Kidney (tissue), 14 donors: ENCODE results near the gene EHD4. TPM values are rescaled to one million over a fixed set of nuclear protein-coding genes. Genes with fewer than 3 reads are reported as not detected.

Experiments used
- DNase-seq, 5 donors: peaks; one replicate each; pipeline ENCODE4 v3.0.0-alpha.2; 2013 to 2020
- FAIRE-seq: peaks from 2 replicates; lab custom pipeline; 2012; peaks lifted over from hg19 to GRCh38; lab: Jason Lieb, UNC
- H3K27ac ChIP-seq, 2 donors: one replicate each; pipeline ENCODE4 v1.7.0; 2013; ENCODE audit warnings: low read depth in 2 of 2, low read length in 2 of 2, inconsistent platforms in 1 of 2
- H3K27me3 ChIP-seq: one replicate; pipeline ENCODE4 v1.7.1; 2013; ENCODE audit warnings: low read length, inconsistent platforms; ENCODE audit not compliant: control insufficient read depth, insufficient read depth
- H3K36me3 ChIP-seq, 3 donors: one replicate each; pipeline versions ENCODE4 v1.7.0 to v1.7.1; 2013; ENCODE audit warnings: low read length in 3 of 3, control low read depth in 1 of 3, inconsistent platforms in 1 of 3; ENCODE audit not compliant: insufficient read depth in 3 of 3, control insufficient read depth in 2 of 3
- H3K4me1 ChIP-seq, 3 donors: one replicate each; pipeline versions ENCODE4 v1.7.0 to v1.7.1; 2013; ENCODE audit warnings: low read length in 3 of 3, inconsistent platforms in 1 of 3, low read depth in 1 of 3; ENCODE audit not compliant: control insufficient read depth in 2 of 3, insufficient read depth in 2 of 3
- H3K4me3 ChIP-seq, 3 donors: one replicate each; pipeline versions ENCODE4 v1.7.0 to v1.8.1; 2013; ENCODE audit warnings: low read length in 3 of 3, control low read depth in 1 of 3, inconsistent platforms in 1 of 3
- H3K9ac ChIP-seq, 3 donors: one replicate each; pipeline versions ENCODE4 v1.7.0 to v1.7.1; 2013; ENCODE audit warnings: low read length in 3 of 3, control low read depth in 1 of 3, inconsistent platforms in 1 of 3
- H3K9me3 ChIP-seq, 3 donors: one replicate each; pipeline versions ENCODE4 v1.7.0 to v1.7.1; 2013; ENCODE audit warnings: low read length in 3 of 3, control low read depth in 1 of 3, inconsistent platforms in 1 of 3; ENCODE audit not compliant: control insufficient read depth in 2 of 3, insufficient read depth in 1 of 3
- CTCF ChIP-seq: IDR thresholded peaks from 3 replicates; pipeline ENCODE4 v1.5.1; 2012; ENCODE audit warnings: mild to moderate bottlenecking, moderate library complexity, borderline replicate concordance; ENCODE audit not compliant: insufficient read depth; ENCODE audit errors: extremely low read depth
- intact Hi-C: fragments of 100-400 bp; cut with DNase I; formaldehyde crosslinking; loops from one replicate; pipeline ENCODE4 v1.11.1; 2022
- polyA plus RNA-seq: library from polyadenylated mRNA; stranded (reverse); fragments of 350-450 nt; fragmentation: Illumina TruSeq; extraction: RNeasy Lipid Tissue Mini Kit (QIAGEN cat#74804); gene quantifications from one replicate; pipeline ENCODE4 v1.2.3, GENCODE V29; 2014; ENCODE audit warnings: low read depth, low replicate concordance; ENCODE audit not compliant: insufficient read depth
- total RNA-seq: library from RNA; stranded (reverse); fragmentation: NEBNext Ultra II Directional; extraction: Animal tissue kit (Norgen Biotek cat#: 25700); gene quantifications from one replicate; pipeline ENCODE4 v1.2.1, GENCODE V29; 2021
- donor health status: control.
- donor health status: control.
- donor health status: control.
- donor health status: control.
- donor health status: control.
- donor health status: DM: yes; HTN: yes; CAD: no.
- donor health status: Normal renal cell carcinoma (clear cell type).

The EHD4 gene
- total and polyA plus RNA-seq, 2 donors from 2014 or later, result 15.7 to 38.5 TPM

- Histone ChIP-seq H3K27me3 (no peaks in the 10 kb centered on the region), H3K9me3 (no peaks in the 10 kb centered on the region), H3K36me3 (no peaks in the 10 kb centered on the region), H3K4me3 (peak overlapping the region in 1 of 3 donors; percentile 29), H3K27ac (peak overlapping the region in 1 of 2 donors; percentile 8), H3K4me1 (peaks cover 0 to 30% (median 19%) of the 10 kb centered on the region in 3 donors), H3K9ac (peak overlapping the region in 1 of 3 donors; percentile 46)
- DNase-seq (peak in 1 of 5 donors; percentile 62), FAIRE-seq (no peak)
- TF ChIP-seq CTCF, result no peak
- intact Hi-C loops, result no loop called here
Observed at GRCh38 chr15:41892621-41893421, 79.5 kb downstream of the EHD4 start.

GRCh38 chr15:41891946-41892345, 80.4 kb downstream of the EHD4 start:
- no peak overlapping the region for H3K4me3 ChIP-seq
- intact Hi-C loops, result no loop called here
- H3K9me3 ChIP-seq, result no peaks in the 10 kb centered on the region
- H3K27me3 ChIP-seq, result no peaks in the 10 kb centered on the region
- no peak for TF ChIP-seq CTCF
- FAIRE-seq (no peak), DNase-seq (peak in 1 of 5 donors; percentile 68)
- H3K27ac ChIP-seq, result peak overlapping the region; percentile 8 to 26
- peaks cover 0 to 30% (median 19%) of the 10 kb centered on the region in 3 donors for H3K4me1 ChIP-seq
- no peaks in the 10 kb centered on the region for H3K36me3 ChIP-seq
- H3K9ac ChIP-seq, result no peak overlapping the region

- DNase-seq (no peak), FAIRE-seq (no peak)
- Histone ChIP-seq H3K36me3 (no peaks in the 10 kb centered on the region), H3K4me1 (peaks cover 0 to 30% (median 19%) of the 10 kb centered on the region in 3 donors), H3K9ac (no peak overlapping the region), H3K27me3 (no peaks in the 10 kb centered on the region), H3K4me3 (no peak overlapping the region), H3K27ac (no peak overlapping the region), H3K9me3 (no peaks in the 10 kb centered on the region)
- intact Hi-C loops, result no loop called here
- no peak for TF ChIP-seq CTCF
Observed at GRCh38 chr15:41891226-41891625, 81.1 kb downstream of the EHD4 start.
